VCaP (cell line): ENCODE data around the gene WNT2.

Experiments
- H3K27ac ChIP-seq: fragments of 450-650 bp; 2 replicates; pipeline ENCODE4 v1.5.1; 2017
- TF ChIP-seq, protein P1 (sequence below): fragments of 450-650 bp; conservative IDR thresholded peaks from 2 replicates; pipeline ENCODE4 v1.5.1; 2017; ENCODE audit warnings: mild to moderate bottlenecking, moderate library complexity

WNT2 gene

GRCh38 chr7:117282239-117282812 is 40.5 kb downstream of the WNT2 start:
- H3K27ac ChIP-seq: no peak overlapping the region
- TF ChIP-seq, protein P1, sequence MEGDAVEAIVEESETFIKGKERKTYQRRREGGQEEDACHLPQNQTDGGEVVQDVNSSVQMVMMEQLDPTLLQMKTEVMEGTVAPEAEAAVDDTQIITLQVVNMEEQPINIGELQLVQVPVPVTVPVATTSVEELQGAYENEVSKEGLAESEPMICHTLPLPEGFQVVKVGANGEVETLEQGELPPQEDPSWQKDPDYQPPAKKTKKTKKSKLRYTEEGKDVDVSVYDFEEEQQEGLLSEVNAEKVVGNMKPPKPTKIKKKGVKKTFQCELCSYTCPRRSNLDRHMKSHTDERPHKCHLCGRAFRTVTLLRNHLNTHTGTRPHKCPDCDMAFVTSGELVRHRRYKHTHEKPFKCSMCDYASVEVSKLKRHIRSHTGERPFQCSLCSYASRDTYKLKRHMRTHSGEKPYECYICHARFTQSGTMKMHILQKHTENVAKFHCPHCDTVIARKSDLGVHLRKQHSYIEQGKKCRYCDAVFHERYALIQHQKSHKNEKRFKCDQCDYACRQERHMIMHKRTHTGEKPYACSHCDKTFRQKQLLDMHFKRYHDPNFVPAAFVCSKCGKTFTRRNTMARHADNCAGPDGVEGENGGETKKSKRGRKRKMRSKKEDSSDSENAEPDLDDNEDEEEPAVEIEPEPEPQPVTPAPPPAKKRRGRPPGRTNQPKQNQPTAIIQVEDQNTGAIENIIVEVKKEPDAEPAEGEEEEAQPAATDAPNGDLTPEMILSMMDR: no peak

DNA sequence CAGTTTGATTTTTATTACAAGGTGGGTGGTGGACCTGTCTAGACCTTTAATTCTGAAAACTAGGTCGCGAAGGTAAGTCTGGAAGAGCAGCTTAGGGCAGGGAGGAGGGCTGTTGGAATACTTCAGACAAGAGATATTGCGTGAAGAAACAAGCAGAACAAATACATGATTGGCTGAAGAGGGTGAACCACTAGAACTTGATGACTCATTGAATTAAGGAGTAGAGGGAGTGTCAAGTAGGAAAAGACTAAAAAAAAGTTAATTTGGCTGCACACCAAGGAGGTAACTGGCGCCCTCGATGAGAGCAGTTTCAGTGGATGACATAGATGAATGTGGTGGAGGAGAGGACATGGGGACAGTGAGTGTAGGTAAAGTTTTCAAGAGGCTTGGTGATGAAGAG is 41.3 kb downstream of the WNT2 start:
- no peak overlapping the region for H3K27ac ChIP-seq
- TF ChIP-seq, protein P1: no peak

GRCh38 chr7:117279931-117280557 is 42.8 kb downstream of the WNT2 start:
- TF ChIP-seq, protein P1: no peak
- peak overlapping the region; percentile 21 for H3K27ac ChIP-seq

GRCh38 chr7:117279203-117279602 is 43.7 kb downstream of the WNT2 start:
- TF ChIP-seq, protein P1: no peak
- no peak overlapping the region; the same call in 1 of the 2 replicates for H3K27ac ChIP-seq

DNA sequence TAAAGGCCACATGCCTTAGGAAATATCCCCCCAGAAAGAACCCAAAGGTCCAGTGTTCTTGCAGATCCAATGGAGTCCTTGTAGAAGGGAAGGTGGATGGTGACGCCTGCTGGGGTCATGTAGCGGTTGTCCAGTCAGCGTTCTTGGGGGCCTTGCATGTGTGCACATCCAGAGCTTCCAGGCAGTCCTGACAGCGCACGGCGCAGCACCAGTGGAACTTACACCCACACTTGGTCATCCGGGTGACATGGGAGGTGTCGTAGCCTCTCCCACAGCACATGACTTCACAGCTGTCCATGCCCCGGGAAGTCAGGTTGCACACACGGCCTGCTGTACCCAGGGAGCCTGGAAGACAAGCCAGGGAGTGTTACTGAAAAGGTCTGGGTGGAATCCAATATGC is 44.8 kb downstream of the WNT2 start:
- TF ChIP-seq, protein P1: no peak
- no peak overlapping the region for H3K27ac ChIP-seq

- no peak overlapping the region for H3K27ac ChIP-seq
- TF ChIP-seq, protein P1: no peak
These were observed 45.3 kb downstream of the WNT2 start for GRCh38 chr7:117277576-117277975.

DNA sequence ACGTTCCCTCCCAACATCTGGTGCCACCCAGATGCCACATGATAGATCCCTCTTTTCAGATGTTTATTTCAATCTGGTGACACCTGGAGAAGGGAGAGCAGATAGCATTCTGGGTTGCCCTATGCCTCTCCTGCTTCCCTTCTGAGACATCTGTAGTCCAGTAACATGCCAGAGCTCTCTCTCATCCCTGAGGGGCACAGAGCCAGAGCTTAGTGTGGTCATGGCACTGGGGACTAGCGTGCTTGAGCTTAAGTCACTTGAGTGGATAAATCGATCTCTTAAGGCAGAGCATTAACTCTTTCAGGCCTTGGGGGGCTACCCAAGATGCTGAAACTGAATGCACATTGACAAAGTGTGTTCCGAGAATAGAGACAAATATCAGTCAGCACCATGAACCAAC is 47.9 kb downstream of the WNT2 start:
- no peak overlapping the region for H3K27ac ChIP-seq
- TF ChIP-seq, protein P1: no peak
